Vagina (tissue), 2 donors: ENCODE data around the gene NODAL. TPM values are rescaled to one million over a fixed set of nuclear protein-coding genes. Genes with fewer than 3 reads are reported as not detected.

Experiments used
- DNase-seq, 2 donors: peaks; one replicate each; pipeline ENCODE4 v3.0.0-alpha.2; 2017; ENCODE audit errors: extremely low spot score in 2 of 2
- H3K27ac ChIP-seq: fragments of 200-600 bp; sonication (generic); one replicate; pipeline ENCODE4 v1.5.1; 2019
- H3K27me3 ChIP-seq: fragments of 200-600 bp; sonication (generic); one replicate; pipeline ENCODE4 v1.5.1; 2019
- H3K36me3 ChIP-seq, 2 donors: fragments of 200-600 bp; sonication (generic); one replicate each; pipeline ENCODE4 v1.5.1; 2017 to 2019
- H3K4me1 ChIP-seq: fragments of 200-600 bp; sonication (generic); one replicate; pipeline ENCODE4 v1.5.1; 2019
- H3K4me3 ChIP-seq, 2 donors: fragments of 200-600 bp; sonication (generic); 1 replicate in 1 of 2; 2 replicates in 1 of 2; pipeline ENCODE4 v1.5.1; 2016 to 2019
- H3K9me3 ChIP-seq: fragments of 200-600 bp; sonication (generic); one replicate; pipeline ENCODE4 v1.5.1; 2019
- CTCF ChIP-seq, 3 experiments: fragments of 450-650 bp in 2 of 3; fragments of 200-600 bp in 1 of 3; sonication (generic) in 1 of 3; IDR thresholded peaks; one replicate each; pipeline ENCODE4 v1.5.1; 2017 to 2019; ENCODE audit warnings: antibody characterized with exemption in 3 of 3, mild to moderate bottlenecking in 2 of 3, moderate library complexity in 2 of 3
- POLR2A ChIP-seq, 2 donors: fragments of 450-650 bp; IDR thresholded peaks; one replicate each; pipeline ENCODE4 v1.6.1; 2017; ENCODE audit warnings: antibody characterized with exemption in 2 of 2, mild to moderate bottlenecking in 2 of 2, moderate library complexity in 2 of 2
- POLR2AphosphoS5 ChIP-seq, 2 donors: sonication (generic); formaldehyde crosslinking; IDR thresholded peaks; one replicate each; pipeline ENCODE4 v1.9.0; 2017; ENCODE audit warnings: antibody characterized with exemption in 2 of 2, mild to moderate bottlenecking in 2 of 2, low read depth in 1 of 2; ENCODE audit not compliant: insufficient read depth in 1 of 2
- intact Hi-C: fragments of 100-400 bp; cut with DNase I; formaldehyde crosslinking; loops from one replicate; pipeline ENCODE4 v1.15.1; 2023
- total RNA-seq: library from RNA; depleted of rRNA; stranded (reverse); fragments of >200 nt; gene quantifications from one replicate; pipeline ENCODE4 v1.2.3, GENCODE V29; 2016

NODAL gene
- total RNA-seq, 1 donor from 2014 or later: not detected

- H3K27me3 ChIP-seq: no peaks in the 10 kb centered on the region
- TF ChIP-seq POLR2AphosphoS5 (IDR thresholded peaks at IDR 0.05; ENCODE audit: insufficient read depth in 1 of 2, low read depth in 1 of 2): peak; percentile 27 to 58
- no peak for TF ChIP-seq CTCF (IDR thresholded peaks at IDR 0.05)
- DNase-seq: no peak
- no peaks in the 10 kb centered on the region for H3K9me3 ChIP-seq
- peaks cover 38% of the 10 kb centered on the region for H3K4me1 ChIP-seq
- H3K4me3 ChIP-seq: no peak overlapping the region
- peak overlapping the region; percentile 30 for H3K27ac ChIP-seq
- intact Hi-C loops: no loop called here
- no peaks in the 10 kb centered on the region for H3K36me3 ChIP-seq
Observed at GRCh38 chr10:70481831-70482530, 40.5 kb upstream of the NODAL start.

- no peak overlapping the region for H3K4me3 ChIP-seq
- no peaks in the 10 kb centered on the region for H3K36me3 ChIP-seq
- no peak overlapping the region for H3K27ac ChIP-seq
- no peak for TF ChIP-seq POLR2A (IDR thresholded peaks at IDR 0.05)
- no peak for TF ChIP-seq CTCF (IDR thresholded peaks at IDR 0.05)
- no peak for TF ChIP-seq POLR2AphosphoS5 (IDR thresholded peaks at IDR 0.05; ENCODE audit: insufficient read depth in 1 of 2, low read depth in 1 of 2)
- H3K4me1 ChIP-seq: peaks cover 38% of the 10 kb centered on the region
- no peaks in the 10 kb centered on the region for H3K27me3 ChIP-seq
- intact Hi-C loops: no loop called here
- DNase-seq: no peak
- H3K9me3 ChIP-seq: no peaks in the 10 kb centered on the region
Observed at GRCh38 chr10:70481105-70481504, 39.6 kb upstream of the NODAL start.

- TF ChIP-seq POLR2AphosphoS5 (IDR thresholded peaks at IDR 0.05; ENCODE audit: insufficient read depth in 1 of 2, low read depth in 1 of 2): no peak
- TF ChIP-seq CTCF (IDR thresholded peaks at IDR 0.05): no peak
- no peak for TF ChIP-seq POLR2A (IDR thresholded peaks at IDR 0.05)
- Histone ChIP-seq H3K4me1 (peaks cover 38% of the 10 kb centered on the region), H3K4me3 (no peak overlapping the region), H3K27ac (no peak overlapping the region), H3K36me3 (no peaks in the 10 kb centered on the region), H3K9me3 (no peaks in the 10 kb centered on the region), H3K27me3 (no peaks in the 10 kb centered on the region)
- intact Hi-C loops: no loop called here
- DNase-seq: no peak
Observed at GRCh38 chr10:70480239-70480861, 38.9 kb upstream of the NODAL start.

- Histone ChIP-seq H3K27me3 (no peaks in the 10 kb centered on the region), H3K4me3 (peak overlapping the region in 1 of 2 donors; percentile 56), H3K9me3 (no peaks in the 10 kb centered on the region), H3K27ac (no peak overlapping the region), H3K4me1 (peaks cover 38% of the 10 kb centered on the region), H3K36me3 (no peaks in the 10 kb centered on the region)
- TF ChIP-seq CTCF (IDR thresholded peaks at IDR 0.05): no peak
- TF ChIP-seq POLR2AphosphoS5 (IDR thresholded peaks at IDR 0.05; ENCODE audit: insufficient read depth in 1 of 2, low read depth in 1 of 2): no peak
- no peak for TF ChIP-seq POLR2A (IDR thresholded peaks at IDR 0.05)
- intact Hi-C loops: no loop called here
- no peak for DNase-seq
Observed at GRCh38 chr10:70479626-70480238, 38.3 kb upstream of the NODAL start.

- H3K36me3 ChIP-seq: no peaks in the 10 kb centered on the region
- no peak for DNase-seq
- peak overlapping the region; percentile 59 for H3K27ac ChIP-seq
- intact Hi-C loops: no loop called here
- TF ChIP-seq POLR2AphosphoS5 (IDR thresholded peaks at IDR 0.05; ENCODE audit: insufficient read depth in 1 of 2, low read depth in 1 of 2): no peak
- no peak for TF ChIP-seq CTCF (IDR thresholded peaks at IDR 0.05)
- TF ChIP-seq POLR2A (IDR thresholded peaks at IDR 0.05): no peak
- H3K4me1 ChIP-seq: peaks cover 38% of the 10 kb centered on the region
- no peaks in the 10 kb centered on the region for H3K9me3 ChIP-seq
- H3K27me3 ChIP-seq: no peaks in the 10 kb centered on the region
- H3K4me3 ChIP-seq: peak overlapping the region; percentile 56 to 73
Observed at GRCh38 chr10:70479165-70479581, 37.7 kb upstream of the NODAL start.
